Measurements from ENCODE around the gene NDUFB11. TPM values are rescaled to one million over a fixed set of nuclear protein-coding genes. Genes with fewer than 3 reads are reported as not detected.
"Not testable (repeated sequence)": the region's sequence is repeated elsewhere in the genome, so short reads cannot be mapped to it uniquely, and the experiment has no call there.

The NDUFB11 gene
- total and polyA plus RNA-seq, 8 donors: 33.7 to 51.4 (median 45.8) TPM

DNA sequence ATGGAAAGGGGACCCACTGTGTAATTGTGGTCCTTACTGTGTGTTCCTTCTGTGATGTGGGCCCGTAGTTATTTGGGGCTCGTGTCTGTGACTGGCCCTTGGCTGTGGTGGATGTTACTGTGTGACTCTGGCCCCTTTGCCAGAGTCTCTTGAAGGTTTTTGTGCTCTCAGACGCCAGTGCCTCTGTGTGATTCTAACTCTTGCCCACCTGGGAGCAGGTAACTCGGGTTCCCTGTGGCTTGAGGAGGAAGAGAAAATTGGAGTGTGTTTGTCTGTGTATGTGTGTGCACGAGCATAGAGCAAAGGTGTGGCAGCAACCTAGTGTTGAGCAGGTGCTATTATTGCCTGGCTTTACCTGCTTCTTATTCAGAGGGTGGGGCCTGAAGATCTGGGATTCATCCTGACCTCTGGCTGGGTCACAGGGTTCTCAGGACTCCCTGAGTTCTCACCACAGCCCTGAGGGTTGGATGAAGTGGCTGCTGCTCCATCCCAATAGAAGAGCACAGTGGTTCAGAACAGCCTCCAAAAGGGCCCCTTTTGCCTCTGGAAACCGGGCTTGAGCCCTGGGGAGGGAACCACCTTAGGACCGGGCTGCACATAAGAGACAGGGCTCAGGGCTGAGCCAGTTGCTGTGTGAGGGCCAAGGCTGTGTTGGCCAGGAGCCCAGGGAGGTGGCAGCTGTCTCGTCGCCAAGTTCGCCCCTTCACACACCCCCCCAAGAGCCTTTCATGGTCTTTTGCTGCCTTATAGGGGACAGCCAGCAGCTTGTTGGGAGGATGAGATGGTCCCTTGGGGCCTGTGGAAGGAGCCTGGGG lies 1.8 kb upstream of the NDUFB11 start:
- H3K27me3 ChIP-seq: no peaks in the 10 kb centered on the region
- DNase-seq (peak in 3 of 6 donors; percentile 27 to 59 (median 47)), ATAC-seq (no peak), FAIRE-seq (no peak)
- H3K9me3 ChIP-seq: no peaks in the 10 kb centered on the region
- 0 to 33% methylated on average over 10 of the region's 10 CpGs for WGBS, 2 donors
- TF ChIP-seq, protein P1, sequence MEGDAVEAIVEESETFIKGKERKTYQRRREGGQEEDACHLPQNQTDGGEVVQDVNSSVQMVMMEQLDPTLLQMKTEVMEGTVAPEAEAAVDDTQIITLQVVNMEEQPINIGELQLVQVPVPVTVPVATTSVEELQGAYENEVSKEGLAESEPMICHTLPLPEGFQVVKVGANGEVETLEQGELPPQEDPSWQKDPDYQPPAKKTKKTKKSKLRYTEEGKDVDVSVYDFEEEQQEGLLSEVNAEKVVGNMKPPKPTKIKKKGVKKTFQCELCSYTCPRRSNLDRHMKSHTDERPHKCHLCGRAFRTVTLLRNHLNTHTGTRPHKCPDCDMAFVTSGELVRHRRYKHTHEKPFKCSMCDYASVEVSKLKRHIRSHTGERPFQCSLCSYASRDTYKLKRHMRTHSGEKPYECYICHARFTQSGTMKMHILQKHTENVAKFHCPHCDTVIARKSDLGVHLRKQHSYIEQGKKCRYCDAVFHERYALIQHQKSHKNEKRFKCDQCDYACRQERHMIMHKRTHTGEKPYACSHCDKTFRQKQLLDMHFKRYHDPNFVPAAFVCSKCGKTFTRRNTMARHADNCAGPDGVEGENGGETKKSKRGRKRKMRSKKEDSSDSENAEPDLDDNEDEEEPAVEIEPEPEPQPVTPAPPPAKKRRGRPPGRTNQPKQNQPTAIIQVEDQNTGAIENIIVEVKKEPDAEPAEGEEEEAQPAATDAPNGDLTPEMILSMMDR (IDR thresholded peaks at IDR 0.05): no peak
- H3K27ac ChIP-seq: no peak overlapping the region
- H3K36me3 ChIP-seq: no peaks in the 10 kb centered on the region
- intact Hi-C loops (cut with DNase I): no loop called here
- H3K4me1 ChIP-seq: no peaks in the 10 kb centered on the region
- H3K4me3 ChIP-seq: peak overlapping the region; percentile 29 to 57 (median 46)

DNA sequence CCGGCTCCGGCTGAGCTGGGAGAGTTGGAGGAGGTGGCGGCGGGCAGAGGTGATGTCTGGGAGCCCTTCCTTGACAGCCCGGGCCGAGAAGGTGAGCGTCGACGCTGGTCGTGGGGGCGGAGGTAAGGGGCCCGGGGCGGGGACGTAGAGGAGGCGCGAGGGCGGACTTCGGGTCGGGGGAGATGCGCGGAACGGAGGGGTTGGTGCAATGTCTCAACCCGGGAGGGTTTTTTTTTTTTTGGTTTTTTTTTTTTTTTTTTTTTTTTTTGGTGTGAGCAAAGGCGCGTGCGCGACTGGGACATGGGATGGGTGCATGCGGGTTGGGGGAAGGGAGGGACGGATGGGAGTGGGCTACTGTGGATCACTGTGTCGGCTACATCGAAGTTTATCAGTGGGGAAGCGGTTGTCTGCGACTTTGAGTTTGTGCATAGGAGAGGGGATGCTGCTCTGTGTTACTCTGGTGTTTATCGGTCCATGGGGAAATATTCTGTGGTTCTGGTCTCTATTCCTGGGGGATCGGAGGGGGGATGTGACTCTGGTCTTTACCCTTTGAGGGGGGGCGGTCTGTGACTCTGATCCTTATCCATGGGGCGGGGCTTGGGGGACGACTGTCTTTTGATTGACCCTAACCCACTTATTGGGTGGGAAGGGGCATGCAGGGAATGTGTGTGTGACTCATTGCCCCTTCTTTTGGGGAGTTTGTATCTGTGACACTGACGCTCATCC lies 1.1 kb upstream of the NDUFB11 start:
- ATAC-seq (peak; percentile 15 to 42 (median 36)), DNase-seq (peak in 1 of 6 donors; percentile 27), FAIRE-seq (no peak)
- Histone ChIP-seq H3K4me1 (no peaks in the 10 kb centered on the region), H3K27me3 (no peaks in the 10 kb centered on the region), H3K36me3 (no peaks in the 10 kb centered on the region), H3K9me3 (no peaks in the 10 kb centered on the region), H3K4me3 (peak overlapping the region; percentile 29 to 57 (median 46)), H3K27ac (peak overlapping the region; percentile 77 to 90 (median 88))
- 1 to 34% methylated on average over 39 of the region's 39 CpGs for whole genome bisulfite sequencing, 2 donors
- intact Hi-C loops (cut with DNase I): no loop called here
- TF ChIP-seq, protein P1 (IDR thresholded peaks at IDR 0.05): no peak

DNA sequence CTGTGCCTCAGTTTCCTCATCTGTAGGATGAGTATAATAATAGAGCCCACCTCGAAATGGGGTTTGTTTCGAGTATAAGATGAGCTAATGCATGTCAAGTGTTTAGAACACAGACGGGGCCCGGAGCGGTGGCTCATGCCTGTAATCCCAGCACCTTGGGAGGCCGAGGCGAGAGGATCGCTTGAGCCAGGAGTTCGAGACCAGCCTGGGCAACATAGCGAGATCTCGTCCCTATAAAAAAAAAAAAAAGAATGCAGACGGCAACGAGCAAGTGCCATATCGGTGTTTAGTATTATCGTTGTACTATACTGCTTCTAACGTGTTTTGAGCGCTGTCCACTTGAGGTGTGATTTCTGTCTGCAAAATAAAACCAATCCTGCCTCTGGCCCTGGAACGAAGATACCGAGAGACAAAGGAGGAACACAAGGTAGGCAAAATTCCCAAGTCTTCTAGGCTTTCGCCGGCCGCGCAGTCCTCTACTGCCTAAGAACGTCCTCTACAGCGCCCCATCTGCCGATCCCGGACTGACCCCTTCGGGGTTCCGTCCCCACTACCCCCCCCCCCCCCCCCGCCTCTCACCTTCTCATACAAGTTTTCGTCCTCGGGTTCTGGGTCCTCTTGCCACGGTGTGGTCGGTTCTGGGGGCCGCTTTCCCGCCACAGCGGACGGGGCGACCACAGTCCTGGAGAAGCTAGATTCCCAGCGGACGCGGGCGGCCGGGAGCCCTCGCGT lies 442 bp downstream of the NDUFB11 start:
- ATAC-seq (peak; percentile 34 to 53 (median 43)), FAIRE-seq (no peak), DNase-seq (peak in 4 of 6 donors; percentile 27 to 50 (median 38))
- Histone ChIP-seq H3K36me3 (no peaks in the 10 kb centered on the region), H3K27ac (peak overlapping the region; percentile 77 to 90 (median 88)), H3K4me1 (no peaks in the 10 kb centered on the region), H3K4me3 (peak overlapping the region; percentile 28 to 57 (median 53)), H3K9me3 (no peaks in the 10 kb centered on the region), H3K27me3 (no peaks in the 10 kb centered on the region)
- TF ChIP-seq, protein P1 (IDR thresholded peaks at IDR 0.05): no peak
- 2 to 30% methylated on average over 42 to 43 of the region's 46 CpGs for WGBS, 2 donors
- intact Hi-C loops (cut with DNase I): no loop called here

DNA sequence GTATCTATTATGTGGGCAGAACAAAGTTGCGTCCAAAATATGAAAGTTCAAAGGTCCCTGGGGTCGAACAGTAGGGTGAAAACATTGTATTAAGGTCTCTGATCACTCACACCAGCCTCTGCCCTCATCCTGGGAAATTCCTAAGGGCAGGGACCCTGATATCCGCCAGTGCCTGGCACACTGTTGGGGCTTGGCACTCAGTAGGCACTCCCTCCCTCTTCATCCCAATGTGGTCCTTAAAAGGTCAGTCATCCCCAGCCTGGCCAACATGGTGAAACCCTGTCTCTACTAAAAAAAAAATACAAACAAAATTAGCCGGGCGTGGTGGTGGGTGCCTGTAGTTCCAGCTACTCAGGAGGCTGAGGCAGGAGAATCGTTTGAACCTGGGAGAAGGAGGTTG lies 6.3 kb downstream of the NDUFB11 start:
- ATAC-seq: no peak
- FAIRE-seq: no peak
- 67 to 85% methylated on average over 6 of the region's 6 CpGs for WGBS, 2 donors

DNA sequence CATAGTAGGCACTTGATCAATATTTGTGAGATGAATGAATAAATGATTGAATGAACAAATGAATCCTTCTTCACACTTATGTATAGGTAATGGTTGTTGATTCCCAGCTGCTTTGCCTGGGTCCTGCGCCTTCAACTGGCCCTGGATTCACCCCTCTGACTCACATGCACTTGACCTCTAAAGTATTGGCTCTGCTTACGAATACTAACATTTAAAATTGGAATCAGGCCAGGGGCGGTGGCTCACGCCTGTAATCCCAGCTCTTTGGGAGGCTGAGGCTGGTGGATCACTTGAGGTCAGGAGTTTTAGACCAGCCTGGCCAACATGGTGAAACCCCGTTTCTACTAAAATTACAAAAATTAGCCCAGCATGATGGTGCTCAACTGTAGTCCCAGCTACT lies 8.9 kb downstream of the NDUFB11 start:
- 63 to 73% methylated on average over 5 of the region's 5 CpGs for WGBS, 2 donors
- FAIRE-seq; H3K4me1 ChIP-seq; intact Hi-C loops (cut with DNase I); H3K9me3 ChIP-seq; H3K27me3 ChIP-seq; H3K36me3 ChIP-seq; H3K27ac ChIP-seq; DNase-seq; H3K4me3 ChIP-seq: not testable (repeated sequence)
- ATAC-seq: peak in 1 of 4 donors; percentile 25

More for the DNA sequence above, 6.3 kb downstream of the NDUFB11 start:
- intact Hi-C loops (cut with DNase I): no loop called here
- no peaks in the 10 kb centered on the region for H3K36me3 ChIP-seq
- no peak overlapping the region for H3K27ac ChIP-seq
- no peaks in the 10 kb centered on the region for H3K9me3 ChIP-seq
- TF ChIP-seq, protein P1 (IDR thresholded peaks at IDR 0.05): no peak
- H3K27me3 ChIP-seq: peaks cover 0 to 3% (median 0%) of the 10 kb centered on the region in 4 donors
- H3K4me1 ChIP-seq: no peaks in the 10 kb centered on the region
- DNase-seq: no peak
- H3K4me3 ChIP-seq: no peak overlapping the region
